ENCODE measurements around the gene SI. TPM values are rescaled to one million over a fixed set of nuclear protein-coding genes. Genes with fewer than 3 reads are reported as not detected.

The SI gene
- not detected for total RNA-seq

DNA sequence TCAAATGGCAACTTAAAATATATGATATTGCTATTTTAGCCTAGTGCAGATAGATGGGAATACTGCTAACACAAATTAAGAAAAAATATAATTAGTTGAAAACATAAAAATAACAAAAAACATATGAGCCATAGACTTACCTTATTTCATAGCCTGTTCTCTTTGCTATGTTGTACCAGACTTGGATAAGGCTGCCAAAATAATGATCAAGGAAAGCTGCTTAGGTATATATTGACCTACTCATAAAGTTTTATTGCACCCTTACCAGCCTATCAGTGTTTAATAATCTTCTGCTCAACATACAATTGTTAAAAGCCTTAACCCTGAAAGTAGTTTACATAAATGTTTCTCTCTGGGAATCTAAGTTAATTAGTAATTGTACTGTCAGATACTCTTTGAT is at the start of gene SI:
TSS of gene SI (minus strand) at position 204 of the 400 bp plus-strand sequence. CDS start 2,484 bp downstream, outside the sequence.

Small RNA genes lying within 50 kb of the gene (small RNA-seq; reads per million reads assigned to genes)
- gene RF00019 (ENCODE audit: low replicate concordance) = not detected

Other genes with a start within 250 kb of the SI start
- gene SLITRK3, start 117.9 kb upstream of the SI start, total RNA-seq = 4.7 TPM